GM18909 (cell line): ENCODE measurements around the gene SEPTIN12.

Experiments
- ATAC-seq: cut with Tn5 transposase; IDR thresholded peaks from one replicate; pipeline ENCODE4 v1.9.1; 2021; ENCODE audit warnings: mild to moderate bottlenecking; ENCODE audit not compliant: unreplicated experiment, poor library complexity

Gene SEPTIN12

DNA sequence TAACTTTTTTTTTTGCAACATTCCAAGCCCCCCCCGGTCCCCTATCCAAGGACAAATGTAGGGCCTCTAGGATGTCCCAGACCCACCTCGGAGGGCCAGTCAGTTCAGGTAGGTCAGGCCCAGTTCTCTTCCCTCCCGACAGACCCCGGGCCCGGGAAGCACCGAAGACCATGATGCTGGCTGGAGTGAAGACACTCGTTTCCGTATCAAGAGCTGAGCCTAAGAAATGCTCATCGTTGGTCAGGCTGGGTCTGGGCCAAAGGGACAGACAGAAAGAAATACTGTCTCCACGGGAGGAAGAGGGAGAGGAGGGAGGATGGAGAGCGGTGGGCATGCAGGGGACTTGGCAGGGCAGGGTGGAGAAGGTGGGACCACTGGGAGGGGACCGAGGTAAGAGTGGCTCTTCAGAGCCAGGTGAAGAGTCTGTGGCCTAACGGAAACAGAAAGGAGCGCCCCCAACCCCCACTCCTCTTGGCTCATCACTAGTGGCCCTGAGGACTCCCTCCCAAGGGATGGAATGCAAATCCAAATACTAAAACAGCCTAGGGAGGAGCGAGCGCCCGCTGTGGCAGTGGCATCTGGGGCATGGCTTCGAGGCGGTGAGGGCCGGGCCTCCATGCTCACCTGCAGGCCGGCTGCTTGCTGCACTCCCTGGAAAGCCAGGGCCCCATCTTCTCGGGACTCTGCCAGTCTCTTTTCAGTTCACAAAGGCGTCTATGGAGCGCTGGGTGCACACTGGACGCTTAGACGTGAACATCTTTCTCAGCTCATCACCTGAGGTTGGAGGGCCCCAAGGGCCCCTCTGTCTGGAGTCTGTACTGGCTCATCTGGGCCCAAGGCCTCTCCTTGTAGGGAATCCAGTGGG is 16.0 kb upstream of the SEPTIN12 start:
- no peak for ATAC-seq

DNA sequence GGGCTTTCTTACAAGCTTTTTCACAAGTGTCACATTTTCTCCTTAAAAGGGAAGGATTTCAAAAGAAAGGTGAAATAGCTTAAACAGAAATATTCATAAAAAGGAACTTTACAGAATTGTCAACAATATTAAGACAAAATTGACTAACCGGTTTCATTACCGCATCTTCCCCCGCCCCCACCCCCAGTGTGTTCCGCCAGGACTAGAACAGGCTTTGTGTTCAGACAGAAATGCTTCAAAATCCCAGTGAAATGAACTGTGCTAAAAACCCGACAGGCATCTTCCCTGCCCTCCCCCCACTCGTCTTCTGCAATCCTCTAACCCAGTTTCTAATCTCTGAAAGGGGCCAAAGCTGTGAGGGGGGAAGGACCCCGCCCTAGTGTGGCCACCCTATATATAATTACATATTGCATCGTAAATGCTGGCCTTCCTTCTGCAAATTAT is 15.3 kb upstream of the SEPTIN12 start:
- no peak for ATAC-seq

DNA sequence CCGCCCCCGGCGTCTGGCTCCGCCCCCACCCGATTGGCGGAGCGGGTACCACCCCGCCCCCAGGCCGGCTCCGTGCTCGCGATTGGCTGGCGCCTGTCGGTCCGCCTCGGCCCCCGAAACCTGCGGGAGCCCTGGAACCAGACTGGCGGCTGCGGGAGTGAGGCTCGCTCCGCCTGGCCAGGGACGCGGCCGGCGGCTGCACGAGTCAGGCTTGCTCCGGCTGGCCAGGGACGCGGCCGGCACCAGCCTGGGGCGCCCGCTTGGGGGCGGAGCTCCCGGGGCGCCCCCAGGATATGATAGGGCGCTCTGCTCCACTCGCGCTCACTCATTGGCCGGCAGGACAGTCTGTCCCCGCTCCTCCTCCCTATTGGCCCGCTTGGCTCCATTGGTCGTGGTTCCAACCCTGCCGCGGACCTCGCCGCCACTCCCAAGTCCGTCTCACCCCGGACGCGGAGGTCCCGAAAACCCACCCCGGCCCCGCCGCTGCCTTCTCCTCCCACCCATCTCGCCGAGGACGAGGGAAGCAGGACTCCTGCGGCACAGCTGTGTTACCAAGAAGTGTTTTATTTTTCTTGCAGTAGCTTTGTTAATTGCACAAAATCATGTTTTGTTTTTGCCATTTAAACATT is 14.6 kb upstream of the SEPTIN12 start:
- peak; percentile 91 for ATAC-seq

DNA sequence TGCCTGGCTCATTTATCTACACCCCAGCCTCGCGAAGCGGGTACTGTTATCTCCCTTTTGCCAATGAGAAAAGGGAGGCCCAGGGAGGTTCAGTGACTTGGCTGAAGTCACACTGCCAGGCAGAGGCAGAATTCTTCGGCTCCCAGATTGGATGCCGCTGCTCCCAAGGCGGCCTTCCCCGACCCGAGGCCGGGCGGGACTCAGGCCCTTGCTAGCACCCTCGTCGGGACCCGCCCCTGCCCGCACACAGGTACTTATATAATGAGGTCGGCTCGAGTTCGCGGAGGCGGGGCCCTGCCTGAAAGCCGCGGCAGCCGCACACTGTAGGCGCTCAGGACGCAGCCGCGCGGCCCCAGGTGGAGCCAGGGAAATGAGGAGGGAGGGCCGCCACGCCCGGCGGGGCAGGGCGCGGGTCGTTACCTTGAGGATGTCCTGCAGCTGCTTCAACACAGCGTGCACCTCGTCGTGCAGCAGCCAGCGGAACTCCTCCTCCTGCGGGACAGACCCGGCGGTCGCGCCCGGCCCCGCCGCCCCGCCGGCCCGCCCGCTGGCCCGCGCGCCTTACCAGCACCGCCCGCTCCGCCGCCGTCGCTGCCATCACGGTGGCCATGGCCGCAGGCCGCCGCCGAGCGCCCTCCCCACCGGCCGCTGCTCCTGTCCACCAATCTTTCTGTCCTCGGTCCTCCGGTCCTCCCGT is 14.0 kb upstream of the SEPTIN12 start, which contains the start of gene ROGDI:
Gene ROGDI, minus strand, starts transcription at position 672 of the 697 bp plus-strand sequence. Its CDS starts 62 bp downstream, at position 610.
- ATAC-seq, result peak; percentile 51

DNA sequence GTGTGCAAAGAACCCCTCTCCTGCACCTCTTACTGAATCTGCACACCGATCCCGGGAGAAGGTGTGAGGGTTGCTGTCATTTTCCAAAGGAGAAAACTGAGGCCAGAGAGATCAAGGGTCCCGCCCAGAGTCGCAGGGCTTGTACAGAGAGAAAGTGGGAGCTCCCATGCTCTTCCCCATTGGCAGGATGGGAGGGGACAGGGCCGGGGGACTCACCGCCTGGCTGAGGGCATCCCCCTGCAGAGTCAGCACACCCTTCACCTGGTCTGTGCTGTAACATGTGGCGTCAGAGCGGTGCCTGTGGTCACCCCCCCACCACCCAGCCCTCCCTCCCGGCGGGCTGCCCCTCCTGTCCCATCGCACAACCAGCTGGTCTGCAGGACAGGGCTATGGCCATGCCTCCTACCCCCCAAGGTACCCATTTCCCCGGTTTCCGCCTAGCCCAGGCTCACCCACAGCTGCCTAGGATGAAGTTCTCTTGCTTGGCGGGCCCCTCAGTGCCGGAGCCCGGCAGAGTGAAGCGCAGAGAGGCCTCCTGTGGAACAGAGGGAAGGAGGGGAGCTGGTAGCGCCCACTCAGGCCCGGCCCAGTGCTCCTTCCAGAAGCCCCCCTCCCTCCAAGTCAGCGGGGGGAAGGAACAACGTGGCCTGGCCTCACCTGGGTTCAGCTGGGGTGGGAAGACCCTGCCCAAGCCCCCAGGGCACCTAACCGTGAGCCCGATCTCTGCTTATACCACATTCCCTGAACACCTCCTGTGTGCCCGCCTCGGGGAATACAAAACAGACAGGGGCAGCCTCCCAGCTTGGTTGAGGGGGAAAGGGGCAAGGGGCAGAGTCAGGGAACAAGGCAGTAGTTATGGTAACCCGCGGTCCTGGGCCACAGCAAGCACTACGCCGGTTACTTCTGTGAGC is 13.2 kb upstream of the SEPTIN12 start:
- ATAC-seq, result no peak

DNA sequence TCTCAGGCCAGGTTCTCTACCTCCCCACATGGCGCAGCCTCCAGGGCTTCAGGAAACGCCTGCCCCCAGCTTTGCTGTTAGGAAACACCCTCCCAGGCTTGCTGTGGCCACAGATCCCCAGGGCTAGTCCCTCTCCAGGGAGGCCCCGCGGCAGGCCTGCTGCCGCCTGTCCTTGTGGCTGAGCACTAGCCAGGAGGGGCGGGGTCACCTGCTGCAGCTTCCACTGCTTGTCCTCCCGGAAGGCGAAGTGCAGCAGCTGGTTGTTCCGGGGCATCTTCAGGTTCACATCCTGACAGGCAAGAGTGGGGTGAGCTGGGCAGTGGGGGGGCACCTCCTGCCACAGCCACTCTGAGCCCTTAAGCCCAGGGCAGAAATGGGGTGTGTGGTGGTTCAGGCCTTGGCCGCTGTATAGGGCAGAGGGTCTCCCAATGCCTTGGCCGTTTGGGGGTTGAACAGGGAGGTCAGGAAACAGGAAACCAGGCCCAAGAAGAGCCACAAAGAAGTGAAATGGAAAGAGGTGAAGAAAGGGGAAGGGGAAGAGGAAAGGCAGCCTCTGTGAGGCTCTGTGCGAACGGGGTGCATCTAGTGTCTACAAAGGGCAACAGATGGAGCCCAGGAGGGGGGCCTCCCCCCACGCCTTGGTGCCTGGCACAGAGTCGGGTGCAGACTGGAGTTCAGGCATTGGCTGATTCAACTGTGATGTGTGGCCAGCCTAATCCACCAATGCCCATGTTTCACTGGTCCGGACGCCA is 12.3 kb upstream of the SEPTIN12 start:
- no peak for ATAC-seq

DNA sequence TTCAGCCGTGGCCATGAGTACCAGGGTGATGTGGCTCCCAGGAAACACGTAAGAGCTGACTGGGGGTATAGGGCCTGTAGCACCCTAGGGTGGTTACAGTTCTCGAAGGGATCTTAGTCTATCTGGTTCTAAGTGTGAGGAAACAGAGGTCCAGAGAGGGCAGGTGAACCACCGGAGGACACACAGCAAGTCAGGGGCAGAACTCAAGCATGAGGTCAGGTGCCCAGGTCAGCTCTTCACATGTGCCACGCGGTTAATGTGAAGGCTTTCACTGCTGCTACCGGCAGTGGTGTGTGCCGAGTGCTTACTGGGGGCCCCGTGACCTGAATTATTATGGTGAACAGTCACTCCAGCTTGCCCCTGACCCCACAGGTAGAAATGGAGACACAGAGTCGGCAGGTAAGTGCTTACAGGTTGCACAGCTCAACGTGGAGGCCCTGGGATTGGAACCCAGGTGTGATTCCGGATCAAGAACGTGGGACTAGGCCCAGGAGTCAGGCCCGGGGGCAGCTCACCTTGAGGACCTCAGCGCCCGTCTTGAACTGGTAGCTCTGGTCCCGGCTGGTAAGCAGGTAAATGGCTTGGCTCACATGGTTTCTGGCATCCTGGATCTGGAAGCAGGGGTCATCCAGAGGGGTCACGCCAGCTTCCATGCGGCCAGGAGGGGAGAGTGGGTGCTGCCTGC is 11.2 kb upstream of the SEPTIN12 start:
- ATAC-seq, result no peak

DNA sequence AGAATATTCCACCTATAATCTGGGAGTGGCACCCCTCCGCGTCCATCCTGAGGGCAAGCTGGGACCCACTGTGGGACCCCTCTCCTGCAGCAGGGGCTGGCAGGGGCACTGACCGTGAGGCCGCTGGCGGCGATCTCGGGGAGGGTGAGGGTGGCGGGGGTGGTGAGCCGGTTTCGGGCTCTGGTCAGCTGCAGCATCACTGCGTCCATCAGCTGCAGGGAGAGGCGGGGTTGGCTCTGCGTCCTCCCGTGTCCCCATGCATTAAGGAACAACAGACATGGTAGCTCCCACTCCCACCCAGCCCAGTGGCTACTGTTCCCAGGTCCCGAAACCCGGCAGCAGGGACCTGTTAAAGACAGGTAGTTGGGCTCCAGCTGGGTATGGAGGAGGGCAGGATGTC is 10.3 kb upstream of the SEPTIN12 start:
- no peak for ATAC-seq

DNA sequence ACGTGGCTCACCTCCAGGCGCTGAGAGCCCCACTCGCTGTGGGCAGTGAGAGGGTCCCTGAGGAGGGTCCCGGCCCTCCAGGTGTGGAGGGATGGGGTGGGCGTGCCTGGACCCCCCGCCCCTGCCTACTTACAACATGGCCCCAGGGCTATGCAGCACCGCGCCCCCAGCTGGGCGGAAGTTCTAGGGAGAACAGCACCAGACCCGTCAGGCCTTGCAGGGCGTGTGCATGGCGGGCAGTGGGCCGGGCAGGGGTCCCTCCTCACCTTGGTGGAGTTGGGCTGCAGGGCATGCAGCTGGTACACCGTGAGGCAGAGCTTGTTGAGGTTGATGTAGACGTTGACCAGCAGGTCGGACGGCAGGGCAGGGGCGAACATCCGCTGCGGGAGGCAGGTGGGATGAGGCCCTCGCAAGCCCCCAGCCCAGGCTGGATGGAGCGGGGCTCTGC is 9.7 kb upstream of the SEPTIN12 start:
- no peak for ATAC-seq

DNA sequence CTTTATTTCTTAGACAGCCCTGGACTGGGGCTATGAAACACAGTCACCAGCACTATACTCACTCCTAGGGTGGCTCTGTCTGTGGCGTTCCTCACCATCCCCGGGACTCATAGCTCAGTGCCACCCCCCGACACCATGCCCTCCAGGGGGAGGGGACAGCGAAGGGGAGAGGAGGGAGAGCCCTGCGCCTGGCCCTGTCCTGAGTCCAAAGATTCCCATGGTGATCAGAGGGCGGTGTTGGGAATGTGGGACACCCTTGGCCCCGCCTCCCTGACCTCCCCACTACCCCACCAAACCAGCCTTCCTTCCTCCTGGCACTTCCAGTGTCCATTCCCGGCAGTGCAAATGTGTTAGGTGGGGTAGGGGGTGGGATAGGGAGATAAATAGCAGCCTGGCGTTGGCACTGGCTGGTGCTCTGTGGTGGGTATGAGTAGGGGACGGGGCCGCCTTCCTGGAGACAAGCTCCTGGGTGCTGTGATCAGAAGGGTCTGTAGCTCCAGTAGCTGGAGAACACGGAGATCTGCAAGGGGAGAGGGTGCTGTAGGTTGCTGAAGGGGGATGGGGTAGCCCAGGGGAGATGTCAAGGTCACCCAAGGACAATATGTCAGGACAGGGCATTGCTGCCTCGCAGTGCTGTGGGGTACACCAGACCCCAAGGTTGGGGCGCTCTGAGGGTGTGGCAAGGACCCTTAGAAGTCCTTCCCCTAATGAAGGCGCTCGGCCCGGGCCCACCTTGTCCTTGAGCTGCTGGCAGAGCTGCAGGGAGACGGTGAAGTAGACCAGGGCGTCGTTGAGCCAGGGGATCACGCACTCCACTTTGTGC is 9.0 kb upstream of the SEPTIN12 start:
- no peak for ATAC-seq

DNA sequence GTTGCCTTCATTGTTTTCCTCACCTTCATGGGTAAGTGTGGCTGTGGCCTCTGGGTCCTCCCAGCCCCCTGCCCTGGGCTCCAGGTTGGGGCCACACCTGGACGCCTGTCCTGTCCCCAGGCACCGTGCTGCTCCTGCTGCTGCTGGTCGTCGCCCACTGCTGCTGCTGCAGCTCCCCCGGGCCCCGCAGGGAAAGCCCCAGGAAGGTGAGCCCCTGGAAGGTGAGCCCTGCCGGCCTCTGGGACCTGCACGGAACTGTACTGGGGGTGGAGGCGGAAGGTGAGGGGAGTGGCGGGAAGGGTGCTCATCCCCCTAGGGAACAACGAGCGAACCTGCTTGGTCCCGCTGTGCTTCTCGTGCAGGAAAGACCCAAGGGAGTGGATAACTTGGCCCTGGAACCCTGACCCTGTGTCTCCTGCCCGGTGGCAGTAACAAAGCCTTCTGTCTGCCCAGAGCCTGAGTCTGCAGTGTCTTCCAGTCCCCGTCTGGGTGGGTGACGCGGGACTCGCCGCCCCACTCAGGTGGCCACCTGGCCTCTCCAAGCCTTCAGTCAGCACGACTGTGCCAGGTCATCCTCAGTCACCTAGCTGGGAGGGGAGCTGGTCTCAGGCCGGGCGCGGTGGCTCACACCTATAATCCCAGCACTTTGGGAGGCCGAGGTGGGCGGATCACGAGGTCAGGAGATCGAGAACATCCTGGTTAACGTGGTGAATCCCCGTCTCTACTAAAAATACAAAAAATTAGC is 7.9 kb upstream of the SEPTIN12 start:
- ATAC-seq, result no peak

DNA sequence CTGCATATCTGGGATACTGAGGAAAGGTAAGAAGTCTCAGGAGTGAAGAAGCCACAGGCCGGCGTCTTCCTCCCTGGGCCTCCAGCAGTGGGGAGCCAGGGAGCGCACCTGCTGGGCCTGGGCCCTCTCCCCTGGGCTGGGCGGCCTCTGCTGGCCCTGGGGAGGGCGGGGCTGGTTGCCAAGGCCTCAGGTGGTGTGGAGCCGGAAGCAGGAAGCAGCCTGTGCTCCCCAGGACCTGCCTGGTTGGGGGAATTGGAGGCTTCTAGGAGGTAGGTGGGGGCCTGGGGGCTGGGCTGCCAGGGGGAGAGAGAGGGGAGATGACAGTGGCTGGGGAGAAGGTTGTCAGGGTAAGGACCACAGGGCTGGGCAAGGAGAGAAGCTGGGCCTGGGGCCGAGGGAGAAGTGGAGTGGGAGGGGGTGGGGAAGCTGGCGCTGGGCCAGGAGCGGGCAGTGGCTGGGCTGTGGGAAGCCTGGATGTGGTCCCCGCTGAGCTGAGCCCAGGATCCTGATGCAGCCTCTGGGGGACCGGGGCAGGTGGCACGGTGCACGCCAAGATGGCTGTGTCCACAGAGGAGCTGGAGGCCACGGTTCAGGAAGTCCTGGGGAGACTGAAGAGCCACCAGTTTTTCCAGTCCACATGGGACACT is 7.2 kb upstream of the SEPTIN12 start, which contains the start of gene SMIM22:
Gene SMIM22, plus strand, starts transcription at position 189 of the 647 bp plus-strand sequence. Its CDS starts 366 bp downstream, at position 555.
- no peak for ATAC-seq

DNA sequence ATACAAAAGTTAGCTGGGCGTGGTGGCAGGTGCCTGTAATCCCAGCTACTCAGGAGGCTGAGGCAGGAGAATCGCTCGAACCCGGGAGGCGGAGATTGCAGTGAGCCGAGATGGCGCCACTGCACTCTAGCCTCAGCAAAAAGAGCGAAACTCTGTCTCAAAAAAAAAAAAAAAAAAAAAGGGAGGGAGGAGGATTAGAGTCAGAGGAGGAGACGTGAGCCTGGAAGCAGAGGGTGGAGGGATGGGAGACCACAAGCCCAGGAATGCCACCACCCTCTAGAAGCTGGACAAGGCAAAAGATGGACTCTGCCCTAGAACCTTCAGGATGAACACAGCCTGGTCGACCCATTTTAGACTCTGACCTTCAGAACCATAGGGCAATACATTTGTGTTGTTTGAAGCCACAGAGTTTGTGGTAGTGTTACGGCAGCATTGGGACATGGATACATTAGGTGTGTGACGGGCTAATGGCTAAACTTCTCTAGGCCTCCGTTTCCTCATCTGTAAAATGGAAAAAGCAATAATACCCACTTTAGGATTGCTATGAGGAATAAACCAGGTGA is 4.9 kb upstream of the SEPTIN12 start:
- no peak for ATAC-seq

DNA sequence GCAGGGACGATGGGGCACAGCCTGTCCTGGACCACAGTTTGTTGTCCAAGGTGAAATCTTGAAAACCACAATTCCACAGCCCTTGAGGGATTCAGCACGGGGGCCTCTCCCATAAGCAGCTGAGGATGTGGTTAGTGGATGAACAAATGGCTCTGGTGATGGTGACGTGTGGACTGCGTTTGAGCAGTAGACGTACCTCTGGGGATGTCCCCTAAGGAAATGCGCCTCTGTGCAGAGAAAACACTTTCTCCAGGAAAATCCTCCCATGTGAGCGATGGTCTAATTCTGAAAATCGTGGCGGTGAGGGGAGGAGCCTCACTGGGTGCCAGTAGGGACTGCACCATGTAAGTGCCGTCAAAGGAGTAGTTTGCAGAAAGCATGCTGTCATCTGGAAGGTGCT is 2.7 kb upstream of the SEPTIN12 start:
- ATAC-seq, result no peak

DNA sequence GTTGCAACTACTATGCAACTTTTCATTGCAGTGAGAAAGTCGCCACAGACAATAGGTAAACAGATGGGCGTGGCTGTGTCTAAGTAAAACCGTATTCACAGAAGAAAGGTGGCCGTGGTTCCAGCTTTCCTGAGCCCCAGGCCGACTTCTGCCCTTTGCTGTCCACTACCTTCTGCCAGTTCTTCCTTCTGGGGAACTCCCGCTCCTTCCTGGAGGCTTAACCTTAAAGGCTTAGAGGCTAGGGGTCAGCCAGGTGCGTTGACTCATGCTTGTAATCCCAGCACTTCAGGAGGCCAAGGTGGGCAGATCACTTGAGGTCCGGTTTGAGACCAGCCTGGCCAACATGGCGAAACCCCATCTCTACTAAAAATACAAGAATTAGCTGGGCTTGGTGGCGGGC is 2.1 kb upstream of the SEPTIN12 start:
- no peak for ATAC-seq

DNA sequence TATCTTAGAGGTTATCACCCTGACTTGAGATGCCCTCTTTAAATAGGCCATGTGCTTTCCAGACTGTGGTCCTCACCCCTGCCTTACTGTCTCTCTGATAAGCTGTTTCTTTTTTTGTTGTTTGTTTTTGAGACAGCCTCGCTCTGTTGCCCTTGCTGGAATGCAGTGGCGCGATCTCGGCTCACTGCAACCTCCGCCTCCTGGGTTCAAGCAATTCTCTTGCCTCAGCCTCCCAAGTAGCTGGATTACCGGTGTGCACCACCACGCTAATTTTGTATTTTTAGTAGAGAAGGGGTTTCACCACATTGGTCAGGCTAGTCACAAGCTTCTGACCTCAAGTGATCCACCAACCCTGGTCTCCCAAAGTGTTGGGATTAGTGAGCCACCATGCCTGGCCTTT is 765 bp upstream of the SEPTIN12 start:
- no peak for ATAC-seq
